Measurements from ENCODE around the gene SLC35E1. TPM values are rescaled to one million over a fixed set of nuclear protein-coding genes. Genes with fewer than 3 reads are reported as not detected.

Gene SLC35E1
- 18.9 and 20.8 TPM in 2 replicates for total RNA-seq (2014; rRNA removed; shearing (Covaris generic))

- DNase-seq (ENCODE audit: low read depth) = peak; percentile 94
Measured at GRCh38 chr19:16572332-16573211, at the start of gene SLC35E1. Gene SLC35E1, minus strand, starts transcription at chr19:16572415. Its CDS starts 51 bp downstream, at chr19:16572364.

- no peak for DNase-seq (ENCODE audit: low read depth)
Measured at GRCh38 chr19:16621165-16621800, 49.1 kb upstream of the SLC35E1 start.

GRCh38 chr19:16620584-16620983 is 48.4 kb upstream of the SLC35E1 start:
- no peak for DNase-seq (ENCODE audit: low read depth)

- no peak for DNase-seq (ENCODE audit: low read depth)
Measured at GRCh38 chr19:16620018-16620417, 47.8 kb upstream of the SLC35E1 start.

GRCh38 chr19:16619457-16619856 is 47.2 kb upstream of the SLC35E1 start:
- no peak for DNase-seq (ENCODE audit: low read depth)

GRCh38 chr19:16618248-16618647 is 46.0 kb upstream of the SLC35E1 start:
- DNase-seq (ENCODE audit: low read depth) = no peak

- DNase-seq (ENCODE audit: low read depth) = peak; percentile 15
Measured at GRCh38 chr19:16615808-16616207, 43.6 kb upstream of the SLC35E1 start.

- no peak for DNase-seq (ENCODE audit: low read depth)
Measured at GRCh38 chr19:16614941-16615340, 42.7 kb upstream of the SLC35E1 start.

- DNase-seq (ENCODE audit: low read depth) = no peak
Measured at GRCh38 chr19:16613841-16614240, 41.6 kb upstream of the SLC35E1 start.

- DNase-seq (ENCODE audit: low read depth) = no peak
Measured at GRCh38 chr19:16612636-16613035, 40.4 kb upstream of the SLC35E1 start.

- no peak for DNase-seq (ENCODE audit: low read depth)
Measured at GRCh38 chr19:16611121-16611520, 38.9 kb upstream of the SLC35E1 start.

GRCh38 chr19:16609511-16610200 is 37.4 kb upstream of the SLC35E1 start:
- no peak for DNase-seq (ENCODE audit: low read depth)

- DNase-seq (ENCODE audit: low read depth) = no peak
Measured at GRCh38 chr19:16608290-16608739, 36.1 kb upstream of the SLC35E1 start.

- DNase-seq (ENCODE audit: low read depth) = no peak
Measured at GRCh38 chr19:16607819-16608218, 35.6 kb upstream of the SLC35E1 start.

- no peak for DNase-seq (ENCODE audit: low read depth)
Measured at GRCh38 chr19:16605553-16605994, 33.4 kb upstream of the SLC35E1 start.

GRCh38 chr19:16605115-16605514 is 32.9 kb upstream of the SLC35E1 start:
- DNase-seq (ENCODE audit: low read depth) = no peak

- DNase-seq (ENCODE audit: low read depth) = no peak
Measured at GRCh38 chr19:16604615-16605014, 32.4 kb upstream of the SLC35E1 start.

GRCh38 chr19:16603090-16603489 is 30.9 kb upstream of the SLC35E1 start:
- no peak for DNase-seq (ENCODE audit: low read depth)

- no peak for DNase-seq (ENCODE audit: low read depth)
Measured at GRCh38 chr19:16601378-16602052, 29.3 kb upstream of the SLC35E1 start.

- no peak for DNase-seq (ENCODE audit: low read depth)
Measured at GRCh38 chr19:16600824-16601223, 28.6 kb upstream of the SLC35E1 start.

- DNase-seq (ENCODE audit: low read depth) = no peak
Measured at GRCh38 chr19:16599655-16600346, 27.6 kb upstream of the SLC35E1 start.
